HEK293 (cell line): ENCODE results near the gene KLC4.

ENCODE experiments used
- SCRT2 ChIP-seq: fragments of 450-650 bp; formaldehyde crosslinking; IDR thresholded peaks from 2 replicates; pipeline ENCODE4 v1.5.1; 2016; ENCODE audit warnings: missing biosample characterization, missing genetic modification characterization
- WT1 ChIP-seq: fragments of 450-650 bp; formaldehyde crosslinking; IDR thresholded peaks from 2 replicates; pipeline ENCODE4 v1.5.1; 2016; ENCODE audit warnings: missing biosample characterization, missing genetic modification characterization
- ZNF558 ChIP-seq: fragments of 450-650 bp; formaldehyde crosslinking; IDR thresholded peaks from 2 replicates; pipeline ENCODE4 v1.5.1; 2016; ENCODE audit warnings: missing biosample characterization, missing genetic modification characterization
- ZNF707 ChIP-seq: fragments of 450-650 bp; formaldehyde crosslinking; IDR thresholded peaks from 2 replicates; pipeline ENCODE4 v1.5.1; 2016; ENCODE audit warnings: missing biosample characterization, missing genetic modification characterization
- ZNF76 ChIP-seq: fragments of 450-650 bp; formaldehyde crosslinking; IDR thresholded peaks from 2 replicates; pipeline ENCODE4; 2016; ENCODE audit warnings: low read depth, missing biosample characterization, missing genetic modification characterization, borderline replicate concordance
- TF ChIP-seq, protein P1 (sequence below): fragments of 450-650 bp; formaldehyde crosslinking; IDR thresholded peaks from 2 replicates; pipeline ENCODE4 v1.5.1; 2016; ENCODE audit warnings: missing biosample characterization, missing genetic modification characterization, low read depth
- TF ChIP-seq, protein P2 (sequence below): fragments of 450-650 bp; formaldehyde crosslinking; IDR thresholded peaks from 2 replicates; pipeline ENCODE4 v1.5.1; 2016; ENCODE audit warnings: missing biosample characterization, missing genetic modification characterization
- TF ChIP-seq, protein P3 (sequence below): fragments of 450-650 bp; formaldehyde crosslinking; IDR thresholded peaks from 2 replicates; pipeline ENCODE4 v1.5.1; 2016; ENCODE audit warnings: missing biosample characterization, missing genetic modification characterization

DNA sequence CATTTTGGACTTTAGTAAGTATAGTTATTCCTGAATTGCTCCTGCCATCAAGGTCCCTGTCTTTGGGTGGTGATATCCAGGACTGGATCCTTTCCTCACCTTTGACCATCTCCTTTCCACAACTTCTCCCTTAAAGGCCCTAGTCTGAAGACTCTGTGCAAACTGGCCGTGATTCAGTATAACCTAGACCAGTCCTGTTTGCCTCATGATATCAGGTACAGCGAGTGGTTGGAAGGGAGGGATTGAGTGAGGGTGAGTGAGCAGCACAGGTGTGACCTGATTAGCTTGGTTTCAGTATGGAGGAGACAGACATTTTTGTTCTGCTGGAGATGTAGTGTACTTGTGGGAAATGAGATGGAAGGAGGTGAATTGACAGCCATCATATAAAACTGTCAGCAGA, 40.3 kb upstream of the KLC4 start:
- TF ChIP-seq, protein P1, sequence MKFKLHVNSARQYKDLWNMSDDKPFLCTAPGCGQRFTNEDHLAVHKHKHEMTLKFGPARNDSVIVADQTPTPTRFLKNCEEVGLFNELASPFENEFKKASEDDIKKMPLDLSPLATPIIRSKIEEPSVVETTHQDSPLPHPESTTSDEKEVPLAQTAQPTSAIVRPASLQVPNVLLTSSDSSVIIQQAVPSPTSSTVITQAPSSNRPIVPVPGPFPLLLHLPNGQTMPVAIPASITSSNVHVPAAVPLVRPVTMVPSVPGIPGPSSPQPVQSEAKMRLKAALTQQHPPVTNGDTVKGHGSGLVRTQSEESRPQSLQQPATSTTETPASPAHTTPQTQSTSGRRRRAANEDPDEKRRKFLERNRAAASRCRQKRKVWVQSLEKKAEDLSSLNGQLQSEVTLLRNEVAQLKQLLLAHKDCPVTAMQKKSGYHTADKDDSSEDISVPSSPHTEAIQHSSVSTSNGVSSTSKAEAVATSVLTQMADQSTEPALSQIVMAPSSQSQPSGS = no peak
- TF ChIP-seq, protein P2, sequence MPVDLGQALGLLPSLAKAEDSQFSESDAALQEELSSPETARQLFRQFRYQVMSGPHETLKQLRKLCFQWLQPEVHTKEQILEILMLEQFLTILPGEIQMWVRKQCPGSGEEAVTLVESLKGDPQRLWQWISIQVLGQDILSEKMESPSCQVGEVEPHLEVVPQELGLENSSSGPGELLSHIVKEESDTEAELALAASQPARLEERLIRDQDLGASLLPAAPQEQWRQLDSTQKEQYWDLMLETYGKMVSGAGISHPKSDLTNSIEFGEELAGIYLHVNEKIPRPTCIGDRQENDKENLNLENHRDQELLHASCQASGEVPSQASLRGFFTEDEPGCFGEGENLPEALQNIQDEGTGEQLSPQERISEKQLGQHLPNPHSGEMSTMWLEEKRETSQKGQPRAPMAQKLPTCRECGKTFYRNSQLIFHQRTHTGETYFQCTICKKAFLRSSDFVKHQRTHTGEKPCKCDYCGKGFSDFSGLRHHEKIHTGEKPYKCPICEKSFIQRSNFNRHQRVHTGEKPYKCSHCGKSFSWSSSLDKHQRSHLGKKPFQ (tag by site-specific recombination) = no peak
- no peak for TF ChIP-seq SCRT2
- TF ChIP-seq, protein P3, sequence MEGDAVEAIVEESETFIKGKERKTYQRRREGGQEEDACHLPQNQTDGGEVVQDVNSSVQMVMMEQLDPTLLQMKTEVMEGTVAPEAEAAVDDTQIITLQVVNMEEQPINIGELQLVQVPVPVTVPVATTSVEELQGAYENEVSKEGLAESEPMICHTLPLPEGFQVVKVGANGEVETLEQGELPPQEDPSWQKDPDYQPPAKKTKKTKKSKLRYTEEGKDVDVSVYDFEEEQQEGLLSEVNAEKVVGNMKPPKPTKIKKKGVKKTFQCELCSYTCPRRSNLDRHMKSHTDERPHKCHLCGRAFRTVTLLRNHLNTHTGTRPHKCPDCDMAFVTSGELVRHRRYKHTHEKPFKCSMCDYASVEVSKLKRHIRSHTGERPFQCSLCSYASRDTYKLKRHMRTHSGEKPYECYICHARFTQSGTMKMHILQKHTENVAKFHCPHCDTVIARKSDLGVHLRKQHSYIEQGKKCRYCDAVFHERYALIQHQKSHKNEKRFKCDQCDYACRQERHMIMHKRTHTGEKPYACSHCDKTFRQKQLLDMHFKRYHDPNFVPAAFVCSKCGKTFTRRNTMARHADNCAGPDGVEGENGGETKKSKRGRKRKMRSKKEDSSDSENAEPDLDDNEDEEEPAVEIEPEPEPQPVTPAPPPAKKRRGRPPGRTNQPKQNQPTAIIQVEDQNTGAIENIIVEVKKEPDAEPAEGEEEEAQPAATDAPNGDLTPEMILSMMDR = no peak
- no peak for TF ChIP-seq ZNF558 (tag by site-specific recombination)
- no peak for TF ChIP-seq ZNF76 (tag by site-specific recombination)
- TF ChIP-seq ZNF707 (tag by site-specific recombination) = no peak
- TF ChIP-seq WT1 (tag by site-specific recombination) = no peak
